Activated effector memory CD4-positive, alpha-beta T cell treated with Interleukin-2 at 50 U/mL for 16 hours (primary cell): ENCODE measurements around the gene ATG16L2.

Experiments
- DNase-seq: peaks from one replicate; pipeline ENCODE4 v3.0.0-alpha.2; 2020

Gene ATG16L2

DNA sequence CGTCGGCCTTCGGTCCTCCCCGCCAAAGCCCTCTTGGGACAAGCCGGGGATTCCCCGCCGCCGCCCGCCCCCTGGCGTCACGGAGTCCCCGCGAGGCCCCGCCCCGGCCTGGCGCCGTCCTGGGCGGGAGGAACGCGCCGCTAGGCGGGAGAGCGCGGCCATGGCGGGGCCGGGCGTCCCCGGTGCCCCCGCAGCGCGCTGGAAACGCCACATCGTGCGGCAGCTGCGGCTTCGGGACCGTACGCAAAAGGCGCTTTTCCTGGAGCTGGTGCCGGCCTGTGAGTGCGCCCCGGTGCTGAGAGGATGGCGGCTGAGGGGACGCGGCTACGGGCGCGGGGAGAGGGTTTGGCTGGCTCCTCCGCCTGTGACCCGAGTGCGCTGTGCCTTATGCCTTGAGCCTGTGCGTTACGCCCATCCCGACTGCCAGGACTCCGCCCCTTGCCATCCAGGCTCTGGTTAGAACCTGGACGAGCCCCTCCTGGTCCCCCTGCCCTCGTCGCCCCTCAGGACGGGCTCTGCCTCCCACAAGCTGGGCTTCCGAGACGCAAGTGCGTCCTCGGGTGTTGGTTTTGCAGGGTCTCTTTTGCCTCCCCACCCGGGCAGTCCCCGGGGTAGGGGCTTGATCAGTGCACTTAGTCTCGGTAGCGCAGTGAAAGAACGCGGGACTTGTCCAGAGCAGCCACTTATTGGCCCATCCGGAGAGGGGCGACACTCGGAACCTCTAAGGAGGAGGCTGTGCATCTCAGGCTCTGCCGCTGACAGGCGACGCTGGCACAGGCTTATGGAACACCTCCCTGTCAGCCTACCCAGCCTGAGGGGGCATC lies at the start of gene ATG16L2:
TSS of gene ATG16L2 (plus strand) at position 126 of the 824 bp plus-strand sequence. CDS start at position 161, 35 bp downstream.
- peak; percentile 87 for DNase-seq

GRCh38 chr11:72764503-72764902 lies 49.7 kb upstream of the ATG16L2 start:
- no peak for DNase-seq

GRCh38 chr11:72766152-72766902 lies 47.9 kb upstream of the ATG16L2 start:
- no peak for DNase-seq

DNA sequence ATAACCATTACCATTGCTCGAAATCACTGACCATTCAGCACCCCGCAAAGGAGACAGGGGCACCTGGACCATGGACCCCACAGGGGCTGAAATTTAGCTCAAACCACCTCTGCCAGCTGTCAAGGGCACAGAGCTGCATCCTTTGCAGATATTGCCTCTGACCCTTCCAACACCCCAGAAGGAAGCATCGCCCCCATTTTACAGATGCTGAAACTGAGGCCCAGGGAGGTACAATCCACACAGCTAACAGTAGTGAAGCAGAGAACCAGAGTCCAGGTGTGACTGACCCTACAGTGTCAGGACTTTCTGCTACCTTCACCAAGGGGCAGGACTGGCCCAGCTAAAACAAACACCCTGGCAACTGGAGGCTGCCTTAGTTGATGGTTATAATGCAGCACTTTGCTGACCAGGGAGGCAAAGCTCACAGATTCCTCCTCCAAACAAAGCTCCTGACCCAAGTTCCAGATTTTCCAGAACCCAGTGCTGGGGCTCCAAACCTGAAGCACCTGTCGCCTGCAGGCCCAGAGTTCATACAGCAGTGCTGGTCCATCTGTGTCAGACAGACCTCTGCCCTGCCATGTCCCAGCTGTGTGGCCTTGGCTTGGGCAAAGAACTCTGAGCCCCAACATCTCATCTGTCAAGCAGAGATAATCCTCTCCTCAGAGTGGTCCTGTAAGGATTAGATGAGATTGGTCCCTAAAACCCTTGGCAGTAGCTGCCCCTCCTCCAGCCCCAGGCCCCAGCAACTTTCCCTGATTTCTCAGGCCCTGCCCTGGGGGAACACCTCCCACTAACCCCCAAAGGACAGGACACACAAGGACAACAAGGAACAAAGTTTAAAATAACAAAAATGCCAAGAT lies 46.8 kb upstream of the ATG16L2 start:
- no peak for DNase-seq

DNA sequence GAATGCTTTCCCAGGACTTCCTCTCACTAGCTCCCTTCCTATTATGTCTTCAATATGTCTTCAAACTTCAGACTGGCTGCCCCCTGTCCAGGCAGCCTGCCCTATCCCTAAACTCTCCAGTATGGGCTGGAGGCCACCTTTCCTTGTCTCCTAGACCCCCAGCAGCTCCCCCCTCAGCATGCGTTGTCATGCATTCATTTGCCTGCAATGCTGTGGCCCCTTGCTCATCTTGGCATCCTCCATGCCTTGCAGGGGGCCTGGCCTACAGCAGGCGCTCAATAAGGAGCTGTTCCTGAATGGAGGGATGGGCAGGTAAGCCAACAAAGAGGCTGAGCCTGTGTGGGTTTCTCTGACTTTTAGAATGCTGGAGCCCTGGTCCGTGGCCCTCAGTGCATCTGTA lies 45.6 kb upstream of the ATG16L2 start:
- no peak for DNase-seq

GRCh38 chr11:72769680-72770079 lies 44.5 kb upstream of the ATG16L2 start:
- DNase-seq: no peak

GRCh38 chr11:72770799-72771198 lies 43.4 kb upstream of the ATG16L2 start:
- DNase-seq: no peak

- DNase-seq: no peak
Observed at GRCh38 chr11:72771507-72771906, 42.7 kb upstream of the ATG16L2 start.

GRCh38 chr11:72772059-72772458 lies 42.2 kb upstream of the ATG16L2 start:
- no peak for DNase-seq

DNA sequence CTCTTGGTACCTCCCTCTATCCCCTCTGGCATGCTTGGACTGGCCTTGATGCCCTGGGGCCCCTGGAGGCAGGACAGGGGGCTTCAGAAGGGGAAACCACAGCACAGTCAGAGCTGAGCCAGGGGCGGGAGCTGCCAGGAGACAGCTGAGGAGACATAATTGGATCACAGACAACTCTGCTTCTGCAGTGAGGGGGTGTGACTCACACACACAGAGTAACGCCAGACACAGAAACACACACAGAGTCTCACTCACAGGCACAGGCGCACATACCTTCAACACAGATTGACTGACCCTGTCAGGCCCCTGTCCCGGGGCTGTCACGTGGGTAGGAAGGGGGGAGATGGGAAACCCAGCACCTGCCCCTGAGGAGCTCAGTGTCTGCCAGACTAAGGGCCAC lies 40.9 kb upstream of the ATG16L2 start:
- DNase-seq: no peak

DNA sequence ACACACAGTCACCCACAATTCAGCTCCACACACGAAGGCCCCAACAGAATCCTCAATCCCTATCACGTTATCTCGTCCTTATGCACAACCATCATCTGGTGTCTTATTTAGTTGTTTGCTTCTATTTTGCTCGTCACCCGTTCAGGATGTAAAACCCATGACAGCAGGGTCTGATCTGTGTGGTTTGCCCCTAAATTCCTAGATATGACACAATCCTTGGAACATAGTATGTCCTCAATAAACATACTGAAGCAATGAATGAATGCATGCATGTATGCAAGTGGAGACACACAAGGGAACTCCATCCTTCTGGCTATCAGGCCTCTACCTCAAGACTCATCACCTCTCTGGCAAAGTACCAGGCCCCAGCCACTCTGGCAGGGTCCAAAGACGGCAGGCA lies 40.5 kb upstream of the ATG16L2 start:
- no peak for DNase-seq

DNA sequence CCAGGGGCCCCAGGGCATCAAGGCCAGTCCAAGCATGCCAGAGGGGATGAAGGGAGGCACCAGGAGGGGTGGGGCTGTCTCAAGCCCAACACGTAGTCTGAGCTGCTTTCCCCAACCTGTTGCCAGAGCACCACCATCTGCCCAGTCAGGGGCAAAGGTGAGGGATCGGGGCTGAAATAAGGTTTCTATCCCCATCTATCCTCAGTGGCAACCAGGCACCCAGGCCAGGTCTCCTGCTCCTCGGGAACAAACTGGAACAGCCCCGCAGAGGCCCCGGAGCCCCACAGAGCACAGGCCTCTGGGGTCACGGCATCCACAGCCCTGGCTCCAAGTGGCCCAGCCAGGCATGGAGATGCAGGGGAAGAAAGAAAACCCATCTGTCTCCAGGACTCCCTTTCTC lies 39.7 kb upstream of the ATG16L2 start:
- DNase-seq: no peak

DNA sequence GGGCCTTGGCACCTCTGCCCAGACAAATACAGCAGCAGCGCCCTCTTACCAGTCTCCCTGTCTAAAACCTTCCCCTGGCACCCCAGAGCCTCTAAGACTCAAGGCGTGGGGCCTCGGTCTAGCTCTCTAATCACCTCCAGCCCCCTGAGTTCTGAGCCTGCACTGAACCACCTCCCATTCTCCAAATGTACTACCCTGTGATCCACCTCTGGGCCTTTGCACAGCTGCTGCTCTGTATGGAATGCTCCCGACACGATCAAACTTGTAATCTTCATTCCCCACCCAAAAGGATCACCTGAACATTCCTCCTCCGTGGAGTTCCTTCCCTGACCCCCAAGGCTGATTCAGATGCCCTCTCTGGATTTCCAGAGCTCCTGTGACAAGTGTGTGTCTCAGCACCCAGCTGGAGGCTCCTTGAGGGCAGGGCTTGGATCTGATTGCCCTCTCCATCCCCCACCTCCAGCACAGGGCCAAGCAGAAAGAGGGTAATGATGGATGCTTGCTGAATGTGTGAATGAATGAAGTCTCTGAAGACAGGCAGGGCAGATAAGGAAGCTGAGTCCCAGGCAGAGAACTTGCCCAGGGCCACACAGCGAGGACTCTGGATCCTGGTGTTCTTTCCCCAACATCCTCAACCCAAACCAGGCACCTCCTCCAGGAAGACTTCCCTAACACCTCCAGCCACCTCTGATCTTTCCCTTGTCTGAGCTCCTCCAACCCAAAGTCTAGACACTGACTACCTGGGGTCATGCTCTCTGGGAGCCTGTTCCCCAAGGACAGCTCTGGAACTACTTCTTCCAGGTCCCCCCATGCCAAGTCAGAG lies 38.7 kb upstream of the ATG16L2 start:
- DNase-seq: no peak

GRCh38 chr11:72776117-72776843 lies 37.9 kb upstream of the ATG16L2 start:
- no peak for DNase-seq

GRCh38 chr11:72776844-72777754 lies 37.1 kb upstream of the ATG16L2 start:
- no peak for DNase-seq

DNA sequence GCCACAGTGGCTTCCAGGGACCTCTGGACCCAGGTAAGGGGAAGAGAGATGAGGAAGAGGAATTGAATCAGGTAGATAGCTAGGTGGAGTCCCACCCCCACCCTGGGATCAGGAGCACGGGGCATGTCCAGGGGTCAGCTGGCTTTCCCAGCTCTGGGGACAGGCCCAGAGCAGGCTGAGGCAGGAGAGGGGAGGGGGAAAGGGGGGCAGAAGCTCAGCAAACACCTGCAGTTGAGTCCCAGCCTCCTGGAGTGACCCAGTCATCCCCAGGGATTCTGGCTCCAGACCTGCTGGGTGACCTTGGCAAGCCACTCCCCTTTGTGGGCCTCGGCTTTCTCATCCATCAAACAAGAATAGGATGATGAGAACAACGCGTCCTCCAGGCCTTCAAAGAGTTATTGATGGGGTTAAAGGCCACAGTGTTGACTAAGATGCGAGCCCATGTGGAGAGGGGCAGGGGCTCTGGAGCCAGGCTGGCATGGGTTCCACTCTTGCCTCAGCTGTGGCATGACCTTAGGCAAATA lies 36.4 kb upstream of the ATG16L2 start:
- no peak for DNase-seq

GRCh38 chr11:72778535-72779494 lies 35.4 kb upstream of the ATG16L2 start:
- DNase-seq: no peak

GRCh38 chr11:72779495-72780128 lies 34.6 kb upstream of the ATG16L2 start:
- DNase-seq: no peak
